Hematopoietic multipotent progenitor cell treated with erythropoietin and hydrocortisone succinate and interleukin-3 and kit ligand, for 15 days (in vitro differentiated cells): ENCODE measurements around the gene APCDD1.
"Not testable (repeated sequence)": the region's sequence is repeated elsewhere in the genome, so short reads cannot be mapped to it uniquely, and the experiment has no call there.

Experiments
- DNase-seq: peaks from one replicate; pipeline ENCODE4 v3.0.0-alpha.2; 2015; ENCODE audit warnings: low spot score

The APCDD1 gene

DNA sequence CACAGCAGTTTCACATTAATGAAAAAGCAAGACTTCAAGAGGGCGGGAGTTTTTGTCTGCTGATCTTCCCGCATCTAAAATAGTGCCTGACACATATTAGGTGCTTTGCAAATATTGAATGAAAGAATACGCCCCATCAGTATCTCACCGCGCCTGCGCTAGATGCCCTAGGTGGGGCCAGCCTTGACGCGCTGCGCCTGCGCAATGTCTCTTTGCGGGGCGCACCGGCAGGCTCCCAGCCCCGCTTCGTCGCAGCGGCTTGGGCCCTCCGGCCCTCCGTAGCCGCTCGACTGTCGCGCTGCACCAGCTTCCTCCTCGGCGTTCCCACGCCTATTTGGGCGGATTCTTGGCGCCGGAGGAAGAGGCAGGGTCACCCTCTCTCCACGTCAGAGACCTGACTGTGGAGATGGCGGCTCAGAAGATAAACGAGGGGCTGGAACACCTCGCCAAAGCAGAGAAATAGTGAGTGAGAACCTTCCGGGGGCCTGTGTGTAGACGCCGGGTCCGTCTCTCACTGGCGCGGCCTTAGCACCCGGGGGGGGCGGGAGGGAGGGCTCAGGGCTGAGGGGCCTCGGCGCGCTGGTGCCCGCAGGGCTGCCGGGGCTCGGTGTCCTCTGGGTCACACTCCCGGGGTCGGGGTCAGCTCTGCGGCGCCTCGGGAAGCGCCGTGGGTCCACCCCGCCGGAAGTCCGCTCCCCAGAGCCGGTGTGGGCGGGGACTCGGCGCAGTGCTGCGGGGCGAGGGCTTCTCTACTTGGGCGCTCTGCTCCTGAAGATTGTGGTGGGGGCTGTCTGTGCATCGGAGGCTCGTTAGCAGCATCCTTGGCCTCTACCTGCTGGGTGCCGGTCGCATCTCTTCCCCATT lies 71.5 kb downstream of the APCDD1 start, which contains the start of gene NAPG:
Gene NAPG (plus strand): TSS at position 331 of the 864 bp plus-strand sequence. CDS start 76 bp downstream, at position 407.
- DNase-seq: peak; percentile 95

- DNase-seq: peak; percentile 50
These were observed 72.1 kb downstream of the APCDD1 start for GRCh38 chr18:10526561-10526949.

- DNase-seq: peak; percentile 22
These were observed 74.0 kb downstream of the APCDD1 start for GRCh38 chr18:10528439-10528838.

- no peak for DNase-seq
These were observed 75.6 kb downstream of the APCDD1 start for GRCh38 chr18:10530002-10530401.

- peak; percentile 77 for DNase-seq
These were observed 76.4 kb downstream of the APCDD1 start for GRCh38 chr18:10530852-10531251.

DNA sequence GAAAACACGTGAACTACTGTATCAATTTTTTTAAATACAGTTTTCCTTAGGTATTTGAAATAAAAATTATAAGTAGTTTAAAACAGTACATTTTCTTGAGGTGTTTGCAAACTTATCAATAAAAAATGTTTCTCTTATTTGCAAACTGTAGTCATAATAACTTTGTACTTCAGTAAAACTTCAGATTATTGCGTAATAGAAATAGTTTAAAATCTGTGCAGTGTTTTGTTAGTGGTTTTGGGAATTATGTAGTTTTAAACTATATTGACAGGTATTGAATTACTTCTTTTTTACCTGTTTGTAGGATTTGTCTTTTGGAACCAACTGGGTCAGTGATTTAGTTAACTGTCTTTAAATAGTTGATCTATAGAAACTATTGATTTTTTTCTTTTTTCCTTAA lies 78.7 kb downstream of the APCDD1 start:
- DNase-seq: no peak

GRCh38 chr18:10536280-10536679 lies 81.8 kb downstream of the APCDD1 start:
- DNase-seq: no peak

DNA sequence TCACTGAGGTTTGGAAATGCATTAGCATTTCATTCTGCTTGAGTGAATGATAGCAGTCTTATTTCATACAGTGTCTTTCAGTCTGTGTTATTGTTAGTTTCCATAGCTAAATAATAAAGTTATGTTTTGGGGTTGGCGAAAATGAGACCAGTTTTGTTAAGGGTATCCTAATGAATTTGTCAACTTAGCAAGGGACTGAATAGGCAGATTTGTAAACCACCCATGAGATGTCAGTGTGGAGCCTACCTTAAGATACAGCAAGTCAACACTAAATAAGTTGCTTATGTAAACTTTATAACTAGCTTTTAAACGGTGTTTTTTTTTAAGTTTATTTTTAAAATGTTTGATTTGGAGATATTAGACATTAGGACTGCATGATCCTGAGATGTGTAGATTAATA lies 83.3 kb downstream of the APCDD1 start:
- DNase-seq: no peak

DNA sequence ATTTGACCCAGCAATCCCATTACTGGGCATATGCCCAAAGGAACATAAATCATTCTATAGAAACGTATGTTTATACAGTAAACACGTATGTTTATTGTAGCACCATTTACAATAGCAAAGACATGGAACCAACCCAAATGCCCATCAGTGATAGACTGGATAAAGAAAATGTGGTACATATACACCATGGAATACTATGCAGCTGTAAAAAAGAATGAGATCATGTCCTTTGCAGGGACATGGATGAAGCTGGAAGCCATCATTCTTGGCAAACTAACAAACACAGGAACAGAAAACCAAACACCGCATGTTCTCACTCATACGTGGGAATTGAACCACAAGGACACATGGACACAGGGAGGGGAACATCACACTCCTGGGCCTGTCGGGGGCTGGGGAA lies 84.7 kb downstream of the APCDD1 start:
- not testable (repeated sequence) for DNase-seq
